GM23248 (cell line): Measurements from ENCODE around the gene MVP.

ENCODE experiments used
- EZH2 ChIP-seq: fragments of 200-600 bp; sonication (generic); IDR thresholded peaks from 2 replicates; pipeline ENCODE4 v1.6.1; 2018; ENCODE audit warnings: antibody characterized with exemption, mild to moderate bottlenecking; ENCODE audit not compliant: insufficient read depth, poor library complexity, severe bottlenecking
- EZH2phosphoT487 ChIP-seq: fragments of 200-600 bp; sonication (generic); IDR thresholded peaks from 2 replicates; pipeline ENCODE4 v1.6.1; 2018; ENCODE audit warnings: antibody characterized with exemption, moderate library complexity, mild to moderate bottlenecking, low read depth; ENCODE audit not compliant: insufficient read depth

DNA sequence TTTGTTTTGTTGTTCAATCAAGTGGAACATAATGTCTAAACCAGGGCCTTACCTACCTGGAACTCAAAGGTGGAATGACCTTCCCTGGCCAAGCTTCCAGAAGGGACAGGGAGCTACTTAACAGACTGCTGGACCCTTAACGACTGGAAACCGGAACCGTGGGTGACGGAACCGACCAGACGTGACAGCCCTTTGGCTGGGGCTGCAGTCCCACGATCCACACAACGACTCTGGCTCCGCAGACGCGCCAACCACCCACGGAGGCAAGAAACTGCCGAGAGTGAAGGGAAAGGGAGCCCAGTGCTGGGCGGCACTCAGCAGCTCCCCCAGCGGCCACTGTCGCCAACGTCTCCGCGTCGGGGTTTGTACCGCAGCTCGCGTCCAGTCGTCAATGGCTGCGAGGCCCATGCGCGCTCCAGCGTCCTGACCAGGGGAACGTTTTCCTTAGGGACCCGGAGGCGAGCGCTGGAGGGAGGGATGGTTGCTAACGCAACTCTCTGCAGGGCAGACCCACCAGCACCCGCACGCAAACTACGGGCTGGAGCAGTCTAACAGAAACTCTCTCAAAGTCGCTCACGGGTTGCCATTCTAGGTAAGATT is 35.3 kb upstream of the MVP start:
- TF ChIP-seq EZH2 (no peak), EZH2phosphoT487 (no peak)
